B cell (primary cell): Measurements from ENCODE around the gene SLC18A2. TPM values are rescaled to one million over a fixed set of nuclear protein-coding genes. Genes with fewer than 3 reads are reported as not detected.

Experiments used
- ATAC-seq: fragments of 200-7000 bp; cut with Tn5 transposase; one replicate; pipeline ENCODE4 v1.10.0; 2021; ENCODE audit warnings: low read depth, mild to moderate bottlenecking, moderate number of reproducible peaks, moderate library complexity
- CTCF ChIA-PET: fragments of 350-600 bp; sonication (Branson Sonifier 250); formaldehyde crosslinking; loops from one replicate; lab custom pipeline; 2021; ENCODE audit warnings: antibody characterized with exemption, inconsistent platforms; lab: Charles Lee
- POLR2A ChIA-PET: fragments of 350-600 bp; sonication (Branson Sonifier 250); formaldehyde crosslinking; loops from one replicate; lab custom pipeline; 2021; ENCODE audit warnings: antibody characterized with exemption; lab: Charles Lee
- DNase-seq: peaks from one replicate; pipeline ENCODE4 v3.0.0; 2013
- H2AFZ ChIP-seq: 2 replicates; pipeline ENCODE4 v1.6.1; 2012; ENCODE audit warnings: mild to moderate bottlenecking, low read depth, low read length; ENCODE audit not compliant: insufficient read depth, poor library complexity, severe bottlenecking
- H3K27ac ChIP-seq, 2 donors: 1 replicate in 1 of 2; 2 replicates in 1 of 2; pipeline ENCODE4 v1.5.1; 2012 to 2013; ENCODE audit warnings: low read length in 2 of 2, mild to moderate bottlenecking in 2 of 2, moderate library complexity in 1 of 2
- H3K27me3 ChIP-seq, 4 experiments: fragments of 200-600 bp in 1 of 4; sonication (generic) in 1 of 4; replicated peaks in 1 of 4; 1 replicate in 2 of 4; 2 replicates in 2 of 4; pipeline versions ENCODE4 v1.6.1 to v1.7.0; 2013 to 2016; ENCODE audit warnings: low read length in 3 of 4, mild to moderate bottlenecking in 2 of 4, mixed read lengths in 1 of 4, moderate library complexity in 1 of 4; ENCODE audit not compliant: insufficient read depth in 4 of 4, control insufficient read depth in 3 of 4; ENCODE audit errors: control extremely low read depth in 1 of 4
- H3K36me3 ChIP-seq, 2 experiments: replicated peaks in 1 of 2; 1 replicate in 1 of 2; 2 replicates in 1 of 2; pipeline versions ENCODE4 v1.6.1 to v1.7.1; 2013; ENCODE audit warnings: low read length in 1 of 2; ENCODE audit not compliant: insufficient read depth in 2 of 2, control insufficient read depth in 1 of 2; ENCODE audit errors: control extremely low read depth in 1 of 2, extremely low read depth in 1 of 2
- H3K4me1 ChIP-seq, 2 donors: fragments of 200-600 bp in 1 of 2; sonication (generic) in 1 of 2; 1 replicate in 1 of 2; 2 replicates in 1 of 2; pipeline versions ENCODE4 v1.5.1 to v1.6.1; 2013 to 2017; ENCODE audit warnings: low read length in 2 of 2; ENCODE audit not compliant: control insufficient read depth in 2 of 2, insufficient read depth in 2 of 2
- H3K4me2 ChIP-seq: replicated peaks from 2 replicates; pipeline ENCODE3; 2012; ENCODE audit warnings: mild to moderate bottlenecking, low read depth, low read length; ENCODE audit not compliant: poor library complexity, severe bottlenecking
- H3K4me3 ChIP-seq, 5 experiments: fragments of 200-600 bp in 1 of 5; sonication (generic) in 1 of 5; 1 replicate in 3 of 5; 2 replicates in 2 of 5; pipeline versions ENCODE4 v1.5.1 to v1.7.0; 2011 to 2016; ENCODE audit warnings: low read length in 4 of 5, mild to moderate bottlenecking in 4 of 5, low read depth in 2 of 5, control low read depth in 1 of 5, moderate library complexity in 1 of 5; ENCODE audit not compliant: insufficient read depth in 1 of 5; ENCODE audit errors: control extremely low read depth in 1 of 5, extremely low read depth in 1 of 5
- H3K79me2 ChIP-seq: fragments of 200-600 bp; sonication (generic); one replicate; pipeline ENCODE4 v1.6.0; 2016; ENCODE audit warnings: low read length; ENCODE audit not compliant: control insufficient read depth, insufficient read depth
- H3K9ac ChIP-seq: fragments of 200-600 bp; sonication (generic); 2 replicates; pipeline ENCODE4 v1.6.1; 2017; ENCODE audit warnings: mild to moderate bottlenecking, low read length, moderate library complexity
- H3K9me3 ChIP-seq, 3 donors: one replicate each; pipeline versions ENCODE4 v1.6.1 to v1.7.1; 2013; ENCODE audit warnings: low read length in 2 of 3; ENCODE audit not compliant: control insufficient read depth in 2 of 3, insufficient read depth in 1 of 3; ENCODE audit errors: control extremely low read depth in 1 of 3
- H4K20me1 ChIP-seq: 2 replicates; pipeline ENCODE4 v1.6.0; 2012; ENCODE audit warnings: mild to moderate bottlenecking, low read length; ENCODE audit not compliant: insufficient read depth, control insufficient read depth, poor library complexity, severe bottlenecking
- H3K27ac Mint-ChIP-seq: one replicate; pipeline ENCODE4 v1.8.0; 2021; ENCODE audit warnings: mixed read lengths
- H3K27me3 Mint-ChIP-seq: one replicate; pipeline ENCODE4 v1.8.0; 2021; ENCODE audit warnings: mixed read lengths
- H3K4me1 Mint-ChIP-seq: one replicate; pipeline ENCODE4 v1.8.0; 2021; ENCODE audit warnings: mixed read lengths
- H3K4me3 Mint-ChIP-seq: one replicate; pipeline ENCODE4 v1.8.0; 2021; ENCODE audit warnings: mixed read lengths
- H3K9me3 Mint-ChIP-seq: one replicate; pipeline ENCODE4 v1.8.0; 2022; ENCODE audit warnings: mixed read lengths; ENCODE audit not compliant: insufficient read depth
- EZH2 ChIP-seq: IDR thresholded peaks from 2 replicates; pipeline ENCODE4 v1.6.1; 2012; ENCODE audit warnings: borderline replicate concordance, low read depth, mild to moderate bottlenecking, moderate library complexity, low read length; ENCODE audit not compliant: insufficient read depth, poor library complexity, severe bottlenecking
- WGBS: methylation state at CpG from one replicate; pipeline ENCODE4 v1.1.5; 2013; ENCODE audit warnings: missing lambda C conversion rate; ENCODE audit not compliant: insufficient coverage; 5-methylcytosine and 5-hydroxymethylcytosine counted together
- intact Hi-C: fragments of 100-400 bp; cut with micrococcal nuclease; formaldehyde crosslinking; loops from one replicate; pipeline ENCODE4 v1.10.0; 2022
- polyA plus RNA-seq: library from polyadenylated mRNA; depleted of rRNA; stranded (reverse); fragments of >200 nt; gene quantifications from 2 replicates; pipeline ENCODE4 v1.2.3, GENCODE V29; 2012
- total RNA-seq, 2 donors: library from RNA; stranded (reverse); fragments of 120-200 nt in 1 of 2; gene quantifications; 1 replicate in 1 of 2; 2 replicates in 1 of 2; pipeline versions ENCODE4 v1.2.3 to v1.2.4, GENCODE V29; 2013 to 2022
- TF ChIP-seq, protein P1 (sequence below): fragments of 200-600 bp; IDR thresholded peaks from one replicate; pipeline ENCODE4 v1.8.0; 2022; ENCODE audit warnings: antibody characterized with exemption, mild to moderate bottlenecking

The SLC18A2 gene
- total and polyA plus RNA-seq, 2 donors (not counting 1 experiment from before 2014, with no cell fraction given): not detected

GRCh38 chr10:117273980-117274379, 33.1 kb downstream of the SLC18A2 start:
- Mint-ChIP-seq H3K4me1 (no peaks in the 10 kb centered on the region), H3K27ac (no peak overlapping the region), H3K27me3 (no peaks in the 10 kb centered on the region), H3K4me3 (no peak overlapping the region), H3K9me3 (no peaks in the 10 kb centered on the region)
- Histone ChIP-seq H3K9ac (no peak overlapping the region), H3K27me3 (no peaks in the 10 kb centered on the region), H2AFZ (no peak overlapping the region), H3K27ac (no peak overlapping the region), H3K9me3 (no peaks in the 10 kb centered on the region), H3K4me2 (no peak overlapping the region), H3K4me1 (no peaks in the 10 kb centered on the region), H3K79me2 (no peaks in the 10 kb centered on the region), H4K20me1 (no peaks in the 10 kb centered on the region), H3K36me3 (no peaks in the 10 kb centered on the region), H3K4me3 (no peak overlapping the region)
- no CpG with 5 or more reads among the region's 3 CpGs for WGBS
- ATAC-seq (no peak), DNase-seq (no peak)
- POLR2A ChIA-PET: no interaction called here
- CTCF ChIA-PET: no interaction called here
- TF ChIP-seq, protein P1, sequence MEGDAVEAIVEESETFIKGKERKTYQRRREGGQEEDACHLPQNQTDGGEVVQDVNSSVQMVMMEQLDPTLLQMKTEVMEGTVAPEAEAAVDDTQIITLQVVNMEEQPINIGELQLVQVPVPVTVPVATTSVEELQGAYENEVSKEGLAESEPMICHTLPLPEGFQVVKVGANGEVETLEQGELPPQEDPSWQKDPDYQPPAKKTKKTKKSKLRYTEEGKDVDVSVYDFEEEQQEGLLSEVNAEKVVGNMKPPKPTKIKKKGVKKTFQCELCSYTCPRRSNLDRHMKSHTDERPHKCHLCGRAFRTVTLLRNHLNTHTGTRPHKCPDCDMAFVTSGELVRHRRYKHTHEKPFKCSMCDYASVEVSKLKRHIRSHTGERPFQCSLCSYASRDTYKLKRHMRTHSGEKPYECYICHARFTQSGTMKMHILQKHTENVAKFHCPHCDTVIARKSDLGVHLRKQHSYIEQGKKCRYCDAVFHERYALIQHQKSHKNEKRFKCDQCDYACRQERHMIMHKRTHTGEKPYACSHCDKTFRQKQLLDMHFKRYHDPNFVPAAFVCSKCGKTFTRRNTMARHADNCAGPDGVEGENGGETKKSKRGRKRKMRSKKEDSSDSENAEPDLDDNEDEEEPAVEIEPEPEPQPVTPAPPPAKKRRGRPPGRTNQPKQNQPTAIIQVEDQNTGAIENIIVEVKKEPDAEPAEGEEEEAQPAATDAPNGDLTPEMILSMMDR: no peak
- TF ChIP-seq EZH2: no peak
- intact Hi-C loops: no loop called here

- intact Hi-C loops: no loop called here
- H3K9me3 Mint-ChIP-seq: no peaks in the 10 kb centered on the region
- no peak overlapping the region for H3K27ac ChIP-seq
- H3K4me3 Mint-ChIP-seq: no peak overlapping the region
- no peaks in the 10 kb centered on the region for H3K79me2 ChIP-seq
- TF ChIP-seq, protein P1: no peak
- no peak for TF ChIP-seq EZH2
- CTCF ChIA-PET: interaction anchor here (1.8 kb wide), 1 partner anchor 11 kb away, joined by 6 read pairs; no protein-coding TSS in a partner anchor
- POLR2A ChIA-PET: no interaction called here
- WGBS: 91% methylated on average over 4 of the region's 5 CpGs
- no peaks in the 10 kb centered on the region for H3K36me3 ChIP-seq
- no peak overlapping the region for H3K4me3 ChIP-seq
- ATAC-seq (no peak), DNase-seq (no peak)
- no peak overlapping the region for H3K4me2 ChIP-seq
- no peaks in the 10 kb centered on the region for H3K27me3 Mint-ChIP-seq
- H3K4me1 Mint-ChIP-seq: no peaks in the 10 kb centered on the region
- H3K9me3 ChIP-seq: no peaks in the 10 kb centered on the region
- no peak overlapping the region for H3K9ac ChIP-seq
- no peaks in the 10 kb centered on the region for H4K20me1 ChIP-seq
- no peak overlapping the region for H2AFZ ChIP-seq
- no peak overlapping the region for H3K27ac Mint-ChIP-seq
- no peaks in the 10 kb centered on the region for H3K4me1 ChIP-seq
- no peaks in the 10 kb centered on the region for H3K27me3 ChIP-seq
Observed at GRCh38 chr10:117274509-117274908, 33.6 kb downstream of the SLC18A2 start.
